Subcutaneous adipose tissue (tissue), 4 donors: ENCODE measurements around the gene NSFL1C. TPM values are rescaled to one million over a fixed set of nuclear protein-coding genes. Genes with fewer than 3 reads are reported as not detected.

Experiments
- CTCF ChIP-seq: fragments of 450-650 bp; IDR thresholded peaks from one replicate; pipeline ENCODE4 v1.5.1; 2016; ENCODE audit warnings: low read depth, mild to moderate bottlenecking, control low read depth, antibody characterized with exemption, moderate library complexity
- total RNA-seq, 4 donors: library from RNA; depleted of rRNA; stranded (reverse); fragments of >200 nt; gene quantifications; one replicate each; pipeline ENCODE4 v1.1.0, GENCODE V29; 2016

NSFL1C gene
- total RNA-seq, 4 donors from 2014 or later: 43.7 to 60.5 (median 57.8) TPM

DNA sequence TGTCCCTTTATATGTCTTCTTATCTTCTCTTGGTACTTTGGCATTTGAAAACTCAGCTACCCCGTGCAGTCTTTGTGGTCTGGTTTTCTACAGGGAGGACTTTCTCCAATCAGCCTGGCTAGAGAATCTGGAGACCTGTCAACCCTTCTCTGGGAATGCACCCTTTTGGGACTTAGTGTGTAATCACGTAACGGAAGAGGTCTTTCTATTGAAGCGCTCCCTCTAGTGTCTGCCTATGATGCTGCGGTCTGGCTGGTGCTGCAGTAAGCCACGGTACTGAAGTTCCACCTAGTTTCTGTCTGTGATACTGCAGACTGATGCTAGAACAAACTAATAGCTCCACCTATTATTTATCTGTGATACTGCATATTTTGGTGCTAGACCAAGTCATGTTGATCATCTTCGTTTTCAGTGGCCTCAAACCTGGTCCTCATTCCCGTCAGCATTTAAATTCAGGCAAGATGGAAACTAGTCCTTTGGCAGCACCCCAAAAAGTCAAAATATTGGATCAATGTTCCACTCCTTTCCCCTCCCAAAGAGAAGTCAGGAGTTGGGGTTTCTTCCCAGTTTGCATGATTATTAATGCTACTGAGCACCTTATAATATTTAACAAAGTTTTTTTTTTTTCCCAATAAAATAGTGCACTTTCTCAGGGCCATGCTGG lies 37.0 kb upstream of the NSFL1C start:
- TF ChIP-seq CTCF: no peak

DNA sequence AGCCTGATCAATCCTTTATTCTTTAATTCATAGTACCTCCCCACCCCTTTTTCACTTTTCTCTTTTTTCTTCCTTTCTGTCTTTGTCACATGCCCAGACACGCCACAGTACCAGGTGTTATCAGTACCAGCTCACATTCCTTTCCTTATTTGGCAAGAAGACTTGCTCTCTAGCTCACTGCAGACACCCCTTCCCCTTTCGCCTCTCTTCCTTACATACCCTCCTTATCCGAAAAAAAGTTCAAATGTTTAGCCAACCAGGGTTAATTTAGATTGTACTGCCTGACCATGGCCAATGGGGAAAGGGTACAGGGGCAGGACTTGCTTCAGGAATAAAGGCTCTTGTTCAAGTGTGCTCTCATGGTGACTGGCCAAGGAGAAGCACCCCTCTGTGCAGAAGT lies 33.8 kb upstream of the NSFL1C start:
- TF ChIP-seq CTCF: no peak

DNA sequence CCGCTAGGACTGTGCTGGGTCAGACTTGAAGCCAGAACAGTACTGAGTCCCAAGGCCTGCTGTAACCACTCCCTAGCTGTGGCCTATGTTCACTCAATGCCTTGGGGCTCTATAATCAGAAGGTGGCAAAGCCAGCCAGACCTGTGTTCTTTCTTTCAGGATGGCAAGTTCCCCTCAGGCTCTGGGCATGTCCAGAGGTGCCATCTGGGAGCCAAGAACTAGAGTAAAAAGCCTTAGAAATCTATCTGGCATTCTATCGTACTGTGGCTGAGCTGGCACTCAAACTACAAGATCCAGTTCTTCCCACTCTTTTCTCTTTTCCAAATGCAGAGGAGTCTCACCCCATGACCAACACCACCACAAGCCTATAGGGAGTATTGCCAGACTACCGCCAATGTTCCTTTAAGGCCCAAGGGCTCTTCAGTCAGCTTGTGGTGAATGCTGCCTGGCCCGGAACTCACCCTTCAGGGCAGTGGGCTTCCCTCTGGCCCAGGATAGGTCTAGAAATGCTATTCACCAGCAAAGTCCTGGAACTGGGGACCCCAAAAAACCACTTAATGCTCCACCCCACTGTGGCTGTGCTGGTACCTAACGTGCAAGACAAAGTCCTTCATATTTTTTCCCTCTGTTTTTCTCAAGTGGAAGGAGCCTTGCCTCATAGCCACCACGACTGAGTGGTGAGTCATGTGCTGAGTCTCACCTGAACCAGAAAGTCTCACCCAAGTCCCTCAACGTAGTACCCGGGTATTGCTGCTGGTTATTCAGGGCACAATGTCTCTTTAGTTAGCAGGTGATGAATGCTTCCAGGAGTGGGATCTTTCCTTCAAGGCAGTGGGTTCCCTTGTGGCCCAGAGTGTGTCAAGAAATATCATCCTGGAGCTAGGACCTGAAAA lies 33.1 kb upstream of the NSFL1C start:
- TF ChIP-seq CTCF: no peak

DNA sequence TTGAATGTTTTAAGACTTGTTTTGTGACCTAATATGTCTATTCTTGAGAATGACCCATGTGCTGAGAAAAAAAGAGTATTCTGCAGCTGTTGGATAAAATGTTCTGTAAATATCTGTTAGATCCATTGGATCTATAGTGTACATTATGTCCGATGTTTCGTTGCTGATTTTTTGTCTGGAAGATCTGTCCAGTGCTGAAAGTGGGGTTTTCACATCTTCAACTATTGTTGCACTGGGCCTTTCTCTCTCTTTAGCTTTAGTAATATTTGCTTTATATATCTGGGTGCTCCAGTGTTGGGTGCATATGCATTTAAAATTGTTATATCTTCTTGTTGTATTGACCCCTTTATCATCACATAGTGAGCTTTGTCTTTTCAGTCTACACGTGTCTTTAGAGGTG lies 30.3 kb upstream of the NSFL1C start:
- TF ChIP-seq CTCF: no peak

DNA sequence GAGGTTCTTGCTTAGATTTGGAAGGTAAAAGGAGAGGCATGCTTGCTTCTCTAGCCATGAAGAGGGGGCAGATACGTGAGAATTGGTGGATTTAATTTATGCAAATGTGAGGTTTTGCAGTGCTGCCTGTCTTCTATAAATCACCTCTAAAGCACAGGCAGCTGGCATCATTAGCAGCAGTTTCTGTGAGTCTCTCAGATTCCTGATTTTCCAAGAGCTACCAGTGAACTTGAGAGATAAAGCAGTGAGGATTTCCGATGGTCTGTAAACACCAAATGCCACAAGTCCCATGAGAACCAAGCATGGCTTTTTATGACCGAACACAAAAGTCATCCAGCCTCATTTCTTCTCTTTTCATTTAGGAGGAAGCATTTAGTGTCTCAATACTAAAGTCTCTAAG lies 27.8 kb upstream of the NSFL1C start:
- no peak for TF ChIP-seq CTCF

DNA sequence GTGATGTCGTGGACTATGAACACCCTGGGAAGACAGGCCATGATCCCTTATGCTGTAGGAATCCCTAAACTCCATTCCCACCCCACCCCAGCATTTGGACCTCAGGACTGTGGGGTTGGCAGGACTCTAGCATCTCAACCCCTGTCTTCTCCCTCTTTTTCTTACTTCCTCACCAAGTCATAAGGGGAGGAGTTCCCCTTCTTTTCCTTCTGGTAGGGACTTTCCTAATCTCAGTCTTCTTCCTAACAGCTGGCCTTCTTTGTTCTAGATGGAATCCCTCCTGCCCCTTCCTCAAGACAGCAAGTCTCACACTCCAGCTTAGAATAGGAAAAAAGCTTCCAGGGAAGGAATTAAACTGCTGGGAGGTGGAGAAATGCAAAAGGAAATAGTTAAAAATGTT lies 26.9 kb upstream of the NSFL1C start:
- TF ChIP-seq CTCF: no peak

DNA sequence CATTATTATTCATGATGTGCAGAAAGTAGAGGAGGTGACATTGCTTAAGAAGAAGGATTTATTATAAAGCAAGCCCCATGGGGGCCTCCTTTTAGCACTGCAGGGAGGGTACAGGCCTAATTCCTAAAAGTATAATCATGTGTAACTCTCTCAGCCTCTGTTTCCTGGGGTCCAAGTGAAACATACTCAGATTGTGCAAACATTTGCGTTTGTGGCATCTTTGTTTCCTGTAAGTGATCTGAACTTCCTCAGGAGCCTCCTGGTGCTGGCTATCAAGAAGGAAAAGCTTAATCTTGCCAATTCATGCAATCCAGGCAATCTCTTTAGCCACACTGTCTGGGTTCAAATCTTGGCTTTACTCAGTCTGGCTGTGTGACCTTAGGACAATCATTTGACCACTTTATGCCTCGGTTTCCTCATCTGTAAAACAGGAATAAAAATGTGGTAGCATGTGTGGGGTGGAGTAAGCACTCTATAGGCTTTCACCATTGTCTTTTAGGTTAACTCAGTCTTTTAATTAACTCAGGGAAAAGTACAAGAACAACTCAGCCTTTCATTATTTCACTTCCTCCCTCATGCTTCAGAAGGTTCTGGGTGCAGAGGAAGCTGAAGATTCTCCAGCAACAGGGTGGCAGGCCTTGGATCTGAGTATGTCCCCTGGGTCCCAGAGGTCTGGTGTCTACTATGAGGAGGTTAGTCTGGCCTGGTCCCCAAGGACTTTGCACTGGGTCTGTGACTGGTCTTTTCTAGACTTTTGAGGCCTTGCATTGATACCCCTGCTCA lies 25.4 kb upstream of the NSFL1C start:
- no peak for TF ChIP-seq CTCF
